DMS114 treated with DMSO at 0.1 percent for 48 hours (cell line): ENCODE measurements around the gene NLRC5.

Source experiments
- DNase-seq: peaks from one replicate; lab custom pipeline; 2025; ENCODE audit not compliant: unreplicated experiment; lab: John Stamatoyannopoulos, UW

The NLRC5 gene

GRCh38 chr16:56988948-56989945 lies at the start of gene NLRC5:
Gene NLRC5 (plus strand): TSS chr16:56989557. CDS start chr16:57020713, 31,156 bp downstream.
- DNase-seq: peak; percentile 25

- no peak for DNase-seq
These were observed 49.6 kb upstream of the NLRC5 start for GRCh38 chr16:56939801-56940200.

GRCh38 chr16:56941092-56941491 lies 48.3 kb upstream of the NLRC5 start:
- no peak for DNase-seq

- no peak for DNase-seq
These were observed 47.5 kb upstream of the NLRC5 start for GRCh38 chr16:56941856-56942331.

GRCh38 chr16:56943761-56944375 lies 45.5 kb upstream of the NLRC5 start:
- DNase-seq: no peak

GRCh38 chr16:56944954-56945839 lies 44.2 kb upstream of the NLRC5 start:
- no peak for DNase-seq

GRCh38 chr16:56945847-56946527 lies 43.4 kb upstream of the NLRC5 start:
- DNase-seq: no peak

GRCh38 chr16:56946767-56947603 lies 42.4 kb upstream of the NLRC5 start:
- no peak for DNase-seq

- DNase-seq: no peak
These were observed 41.8 kb upstream of the NLRC5 start for GRCh38 chr16:56947604-56947995.

- DNase-seq: no peak
These were observed 41.1 kb upstream of the NLRC5 start for GRCh38 chr16:56948234-56948633.

GRCh38 chr16:56950051-56950450 lies 39.3 kb upstream of the NLRC5 start:
- DNase-seq: no peak

GRCh38 chr16:56950455-56950854 lies 38.9 kb upstream of the NLRC5 start:
- no peak for DNase-seq

- peak; percentile 19 for DNase-seq
These were observed 38.2 kb upstream of the NLRC5 start for GRCh38 chr16:56950881-56951771.

- DNase-seq: no peak
These were observed 36.4 kb upstream of the NLRC5 start for GRCh38 chr16:56953006-56953405.

GRCh38 chr16:56956076-56956475 lies 33.3 kb upstream of the NLRC5 start:
- no peak for DNase-seq

GRCh38 chr16:56956756-56957155 lies 32.6 kb upstream of the NLRC5 start:
- DNase-seq: no peak

GRCh38 chr16:56960681-56961281 lies 28.6 kb upstream of the NLRC5 start:
- DNase-seq: no peak

- no peak for DNase-seq
These were observed 28.0 kb upstream of the NLRC5 start for GRCh38 chr16:56961386-56961785.
